Uterus (tissue), 4 donors: ENCODE data around the gene SND1. TPM values are rescaled to one million over a fixed set of nuclear protein-coding genes. Genes with fewer than 3 reads are reported as not detected.

Source experiments
- DNase-seq, 2 donors: peaks; one replicate each; pipeline ENCODE4 v3.0.0-alpha.2; 2019 to 2020
- H3K27ac ChIP-seq, 2 donors: fragments of 200-600 bp; sonication (generic); 1 replicate in 1 of 2; 2 replicates in 1 of 2; pipeline ENCODE4 v1.5.1; 2016 to 2018
- H3K27me3 ChIP-seq, 2 donors: fragments of 200-600 bp; sonication (generic); one replicate each; pipeline ENCODE4 v1.5.1; 2018 to 2019; ENCODE audit warnings: control low read depth in 1 of 2
- H3K36me3 ChIP-seq, 2 donors: fragments of 200-600 bp; sonication (generic); one replicate each; pipeline ENCODE4 v1.5.1; 2019; ENCODE audit warnings: control low read depth in 1 of 2
- H3K4me1 ChIP-seq, 2 donors: fragments of 200-600 bp; sonication (generic); one replicate each; pipeline ENCODE4 v1.5.1; 2018 to 2019; ENCODE audit warnings: control low read depth in 1 of 2
- H3K4me3 ChIP-seq, 2 donors: fragments of 200-600 bp; sonication (generic); 1 replicate in 1 of 2; 2 replicates in 1 of 2; pipeline ENCODE4 v1.5.1; 2018 to 2019; ENCODE audit warnings: mild to moderate bottlenecking in 1 of 2
- H3K9me3 ChIP-seq, 2 donors: fragments of 200-600 bp; sonication (generic); one replicate each; pipeline ENCODE4 v1.5.1; 2019; ENCODE audit warnings: control low read depth in 1 of 2
- POLR2A ChIP-seq, 2 donors: fragments of 450-650 bp; IDR thresholded peaks; one replicate each; pipeline ENCODE4 v1.6.1; 2016; ENCODE audit warnings: antibody characterized with exemption in 2 of 2, mild to moderate bottlenecking in 1 of 2, moderate library complexity in 1 of 2
- intact Hi-C: fragments of 100-400 bp; cut with DNase I; formaldehyde crosslinking; loops from one replicate; pipeline ENCODE4 v1.15.1; 2023; ENCODE audit warnings: low total_unique reads
- total RNA-seq, 4 donors: library from RNA; depleted of rRNA in 3 of 4; stranded (reverse); fragments of >200 nt in 3 of 4; gene quantifications; one replicate each; pipeline versions ENCODE4 v1.1.0 to v1.2.4, GENCODE V29; 2014 to 2023
- TF ChIP-seq, protein P1 (sequence below), 4 experiments: fragments of 200-600 bp in 2 of 4; fragments of 450-650 bp in 2 of 4; sonication (generic) in 2 of 4; IDR thresholded peaks; one replicate each; pipeline ENCODE4 v1.5.1; 2016 to 2019; ENCODE audit warnings: antibody characterized with exemption in 4 of 4, mild to moderate bottlenecking in 2 of 4, moderate library complexity in 1 of 4
- donor health status: DM: yes; HTN: yes; CAD: no.

Gene SND1
- total RNA-seq, 4 donors from 2014 or later, result 54.8 to 192 (median 117) TPM

- DNase-seq, result no peak
- Histone ChIP-seq H3K9me3 (no peaks in the 10 kb centered on the region), H3K27me3 (no peaks in the 10 kb centered on the region), H3K27ac (no peak overlapping the region), H3K4me3 (no peak overlapping the region), H3K36me3 (no peaks in the 10 kb centered on the region), H3K4me1 (peaks cover 0 to 10% of the 10 kb centered on the region in 2 donors)
- intact Hi-C loops, result no loop called here
- no peak for TF ChIP-seq POLR2A (IDR thresholded peaks at IDR 0.05)
- TF ChIP-seq, protein P1, sequence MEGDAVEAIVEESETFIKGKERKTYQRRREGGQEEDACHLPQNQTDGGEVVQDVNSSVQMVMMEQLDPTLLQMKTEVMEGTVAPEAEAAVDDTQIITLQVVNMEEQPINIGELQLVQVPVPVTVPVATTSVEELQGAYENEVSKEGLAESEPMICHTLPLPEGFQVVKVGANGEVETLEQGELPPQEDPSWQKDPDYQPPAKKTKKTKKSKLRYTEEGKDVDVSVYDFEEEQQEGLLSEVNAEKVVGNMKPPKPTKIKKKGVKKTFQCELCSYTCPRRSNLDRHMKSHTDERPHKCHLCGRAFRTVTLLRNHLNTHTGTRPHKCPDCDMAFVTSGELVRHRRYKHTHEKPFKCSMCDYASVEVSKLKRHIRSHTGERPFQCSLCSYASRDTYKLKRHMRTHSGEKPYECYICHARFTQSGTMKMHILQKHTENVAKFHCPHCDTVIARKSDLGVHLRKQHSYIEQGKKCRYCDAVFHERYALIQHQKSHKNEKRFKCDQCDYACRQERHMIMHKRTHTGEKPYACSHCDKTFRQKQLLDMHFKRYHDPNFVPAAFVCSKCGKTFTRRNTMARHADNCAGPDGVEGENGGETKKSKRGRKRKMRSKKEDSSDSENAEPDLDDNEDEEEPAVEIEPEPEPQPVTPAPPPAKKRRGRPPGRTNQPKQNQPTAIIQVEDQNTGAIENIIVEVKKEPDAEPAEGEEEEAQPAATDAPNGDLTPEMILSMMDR (IDR thresholded peaks at IDR 0.05), result no peak
These were observed 450.7 kb downstream of the SND1 start for GRCh38 chr7:128102490-128103291.

- Histone ChIP-seq H3K27me3 (no peaks in the 10 kb centered on the region), H3K9me3 (no peaks in the 10 kb centered on the region), H3K27ac (no peak overlapping the region), H3K4me1 (peaks cover 0 to 10% of the 10 kb centered on the region in 2 donors), H3K36me3 (no peaks in the 10 kb centered on the region), H3K4me3 (peak overlapping the region in 1 of 2 donors; percentile 5)
- TF ChIP-seq, protein P1 (IDR thresholded peaks at IDR 0.05), result no peak
- TF ChIP-seq POLR2A (IDR thresholded peaks at IDR 0.05), result no peak
- peak in 1 of 2 donors; percentile 53 for DNase-seq
- intact Hi-C loops, result no loop called here
These were observed 451.6 kb downstream of the SND1 start for GRCh38 chr7:128103498-128104107.

- DNase-seq, result no peak
- Histone ChIP-seq H3K9me3 (no peaks in the 10 kb centered on the region), H3K27ac (no peak overlapping the region), H3K27me3 (no peaks in the 10 kb centered on the region), H3K4me3 (peak overlapping the region in 1 of 2 donors; percentile 1), H3K4me1 (peaks cover 0 to 10% of the 10 kb centered on the region in 2 donors), H3K36me3 (no peaks in the 10 kb centered on the region)
- TF ChIP-seq, protein P1 (IDR thresholded peaks at IDR 0.05), result no peak
- no peak for TF ChIP-seq POLR2A (IDR thresholded peaks at IDR 0.05)
- intact Hi-C loops, result no loop called here
These were observed 452.2 kb downstream of the SND1 start for GRCh38 chr7:128104108-128104742.

GRCh38 chr7:128105228-128106022, 453.4 kb downstream of the SND1 start:
- intact Hi-C loops, result no loop called here
- Histone ChIP-seq H3K36me3 (no peaks in the 10 kb centered on the region), H3K4me3 (no peak overlapping the region), H3K9me3 (no peaks in the 10 kb centered on the region), H3K27me3 (no peaks in the 10 kb centered on the region), H3K27ac (no peak overlapping the region), H3K4me1 (peaks cover 0 to 10% of the 10 kb centered on the region in 2 donors)
- DNase-seq, result no peak
- TF ChIP-seq POLR2A (IDR thresholded peaks at IDR 0.05), result no peak
- TF ChIP-seq, protein P1 (IDR thresholded peaks at IDR 0.05), result no peak
